SK-N-SH (cell line): Measurements from ENCODE around the gene CDKAL1. TPM values are rescaled to one million over a fixed set of nuclear protein-coding genes. Genes with fewer than 3 reads are reported as not detected.

ENCODE experiments used
- CTCF ChIA-PET: fragments of 300-600, 350-600 bp; formaldehyde crosslinking; extraction: SDS; loops from one replicate; lab custom pipeline; 2021; lab: Yijun Ruan, JAX
- POLR2A ChIA-PET: fragments of 350-600 bp; sonication (Branson Sonifier 250); formaldehyde crosslinking; extraction: SDS; loops from one replicate; lab custom pipeline; 2020; ENCODE audit warnings: antibody characterized with exemption, inconsistent platforms; lab: Yijun Ruan, JAX
- DNase-seq: peaks from one replicate; pipeline ENCODE4 v3.0.0; 2012
- H2AFZ ChIP-seq: fragments of 200-600 bp; sonication (generic); 2 replicates; pipeline ENCODE4 v1.8.1; 2016; ENCODE audit warnings: antibody characterized with exemption, mild to moderate bottlenecking, low read depth
- H3F3A ChIP-seq: fragments of 200-600 bp; sonication (generic); replicated peaks from 2 replicates; pipeline ENCODE3; 2016; ENCODE audit warnings: antibody characterized with exemption, mild to moderate bottlenecking; ENCODE audit not compliant: insufficient read depth
- H3K27ac ChIP-seq, 2 experiments: fragments of 200-500 bp in 1 of 2; fragments of 200-600 bp in 1 of 2; sonication (Bioruptor generic) in 1 of 2; sonication (generic), shearing (Covaris generic) in 1 of 2; 2 replicates each; pipeline versions ENCODE4 v1.5.1 to v1.6.1; 2014 to 2016; ENCODE audit warnings: low read depth in 2 of 2, inconsistent platforms in 1 of 2, low read length in 1 of 2, mild to moderate bottlenecking in 1 of 2, mixed read lengths in 1 of 2
- H3K27me3 ChIP-seq: fragments of 200-600 bp; sonication (generic), shearing (Covaris generic); 2 replicates; pipeline ENCODE4 v1.6.1; 2016; ENCODE audit warnings: mixed run types; ENCODE audit not compliant: insufficient read depth
- H3K36me3 ChIP-seq, 2 experiments: fragments of 200-500 bp in 1 of 2; fragments of 200-600 bp in 1 of 2; sonication (Bioruptor generic) in 1 of 2; sonication (generic) in 1 of 2; replicated peaks in 1 of 2; 2 replicates each; pipeline versions ENCODE3 to v1.5.1; 2014 to 2016; ENCODE audit warnings: low read length in 1 of 2, mild to moderate bottlenecking in 1 of 2; ENCODE audit not compliant: insufficient read depth in 2 of 2, control insufficient read depth in 1 of 2
- H3K4me1 ChIP-seq, 2 experiments: fragments of 200-500 bp in 1 of 2; fragments of 200-600 bp in 1 of 2; sonication (Bioruptor generic) in 1 of 2; sonication (generic), shearing (Covaris generic) in 1 of 2; 2 replicates each; pipeline versions ENCODE4 v1.5.1 to v1.6.1; 2014 to 2016; ENCODE audit warnings: low read depth in 1 of 2, low read length in 1 of 2, mixed run types in 1 of 2; ENCODE audit not compliant: insufficient read depth in 2 of 2, control insufficient read depth in 1 of 2
- H3K4me2 ChIP-seq: fragments of 200-600 bp; sonication (generic), shearing (Covaris generic); 2 replicates; pipeline ENCODE4 v1.6.1; 2017; ENCODE audit warnings: mixed run types
- H3K4me3 ChIP-seq, 2 experiments: fragments of 200-500 bp in 1 of 2; fragments of 200-600 bp in 1 of 2; sonication (Bioruptor generic) in 1 of 2; sonication (generic), shearing (Covaris generic) in 1 of 2; 2 replicates each; pipeline versions ENCODE4 v1.5.1 to v1.8.1; 2014 to 2016; ENCODE audit warnings: low read depth in 2 of 2, inconsistent platforms in 1 of 2, low read length in 1 of 2, mild to moderate bottlenecking in 1 of 2, mixed read lengths in 1 of 2, moderate library complexity in 1 of 2
- H3K79me2 ChIP-seq: fragments of 200-600 bp; sonication (generic); 2 replicates; pipeline ENCODE4 v1.8.1; 2017; ENCODE audit warnings: mild to moderate bottlenecking; ENCODE audit not compliant: insufficient read depth
- H3K9ac ChIP-seq: fragments of 200-600 bp; sonication (generic); 2 replicates; pipeline ENCODE4 v1.6.1; 2017; ENCODE audit warnings: mixed run types
- H3K9me2 ChIP-seq: fragments of 200-600 bp; sonication (generic); 2 replicates; pipeline ENCODE4 v1.6.1; 2017; ENCODE audit warnings: mixed run types
- H3K9me3 ChIP-seq: fragments of 200-600 bp; sonication (generic); 2 replicates; pipeline ENCODE4 v1.6.1; 2017; ENCODE audit warnings: mixed run types, mild to moderate bottlenecking, moderate library complexity
- H4K20me1 ChIP-seq: fragments of 200-600 bp; sonication (generic); 2 replicates; pipeline ENCODE4 v1.6.1; 2017; ENCODE audit warnings: mild to moderate bottlenecking, mixed run types; ENCODE audit not compliant: insufficient read depth
- CHD2 ChIP-seq: fragments of 150-350 bp; IDR thresholded peaks from 2 replicates; pipeline ENCODE4 v1.6.1; 2018; ENCODE audit warnings: low read length; ENCODE audit not compliant: partially characterized antibody
- FOSL2 ChIP-seq: IDR thresholded peaks from 2 replicates; pipeline ENCODE4 v1.4.0; 2012; ENCODE audit warnings: low read depth, mild to moderate bottlenecking, moderate library complexity, borderline replicate concordance
- FOXJ3 ChIP-seq: sonication (generic); formaldehyde crosslinking; IDR thresholded peaks from 2 replicates; pipeline ENCODE4 v1.5.1; 2020; ENCODE audit warnings: mild to moderate bottlenecking, missing genetic modification reagents
- JUND ChIP-seq: IDR thresholded peaks from 2 replicates; pipeline ENCODE4 v1.4.0; 2012
- MAX ChIP-seq: IDR thresholded peaks from 2 replicates; pipeline ENCODE4 v1.4.0; 2012; ENCODE audit warnings: low read depth
- NFIC ChIP-seq: IDR thresholded peaks from 2 replicates; pipeline ENCODE4 v1.4.0; 2012; ENCODE audit warnings: borderline replicate concordance
- POLR2AphosphoS5 ChIP-seq: IDR thresholded peaks from 2 replicates; pipeline ENCODE4 v1.6.1; 2012; ENCODE audit warnings: low read depth, low read length
- RAD21 ChIP-seq: IDR thresholded peaks from 2 replicates; pipeline ENCODE4 v1.6.1; 2012; ENCODE audit warnings: mild to moderate bottlenecking, low read length
- RXRA ChIP-seq: IDR thresholded peaks from 2 replicates; pipeline ENCODE4 v1.4.0; 2012; ENCODE audit warnings: low read depth, mild to moderate bottlenecking, borderline replicate concordance
- SIN3A ChIP-seq: IDR thresholded peaks from 2 replicates; pipeline ENCODE4 v1.6.1; 2012; ENCODE audit warnings: low read depth, mild to moderate bottlenecking, low read length, moderate library complexity, borderline replicate concordance
- SMC3 ChIP-seq: IDR thresholded peaks from 2 replicates; pipeline ENCODE4 v1.6.1; 2012; ENCODE audit warnings: low read depth, low read length, improper control_type of control experiment
- TAF1 ChIP-seq: IDR thresholded peaks from 2 replicates; pipeline ENCODE4 v1.6.1; 2012; ENCODE audit warnings: low read depth, mild to moderate bottlenecking, low read length, moderate library complexity, borderline replicate concordance
- USF1 ChIP-seq: IDR thresholded peaks from 2 replicates; pipeline ENCODE4 v1.4.0; 2012; ENCODE audit warnings: low read depth, borderline replicate concordance
- USF2 ChIP-seq: fragments of 150-350 bp; IDR thresholded peaks from 2 replicates; pipeline ENCODE4 v1.6.1; 2017; ENCODE audit warnings: antibody characterized with exemption, low read length, low read depth, borderline replicate concordance
- YY1 ChIP-seq: IDR thresholded peaks from 2 replicates; pipeline ENCODE4 v1.4.0; 2012; ENCODE audit warnings: low read depth, mild to moderate bottlenecking
- ZBTB33 ChIP-seq: IDR thresholded peaks from 2 replicates; pipeline ENCODE4 v1.4.0; 2012; ENCODE audit warnings: low read depth, borderline replicate concordance
- WGBS: methylation state at CpG from one replicate; pipeline ENCODE4 v1.1.6; 2017; ENCODE audit warnings: low lambda C conversion rate; 5-methylcytosine and 5-hydroxymethylcytosine counted together
- polyA plus RNA-seq, 3 experiments: library from polyadenylated mRNA; depleted of rRNA; stranded (reverse); fragments of >200 nt; gene quantifications; 2 replicates each; pipeline ENCODE4 v1.2.3, GENCODE V29; 2012

Gene CDKAL1
- polyA plus RNA-seq, 1 of the 3 experiments (the other 2 are of a cell fraction) = 2.6 TPM

- Histone ChIP-seq H3F3A (peaks cover 3% of the 10 kb centered on the region), H3K79me2 (no peaks in the 10 kb centered on the region)
- 93% methylated on average over 7 of the region's 7 CpGs for WGBS
Measured at GRCh38 chr6:20856681-20857288, 322.5 kb downstream of the CDKAL1 start.

GRCh38 chr6:20861481-20861880 is 327.2 kb downstream of the CDKAL1 start:
- H3K27ac ChIP-seq = no peak overlapping the region
- no peaks in the 10 kb centered on the region for H3K9me3 ChIP-seq
- POLR2A ChIA-PET = interaction anchor here (1.3 kb wide), 1 partner anchor 727 kb away, joined by 3 read pairs; no protein-coding TSS in a partner anchor
- no peaks in the 10 kb centered on the region for H4K20me1 ChIP-seq
- no peak overlapping the region for H3K4me3 ChIP-seq
- H3F3A ChIP-seq = peaks cover 3% of the 10 kb centered on the region
- CTCF ChIA-PET = interaction anchor here (1.4 kb wide), 1 partner anchor 9 kb away, joined by 5 read pairs; no protein-coding TSS in a partner anchor
- peaks cover 0 to 6% of the 10 kb centered on the region in 2 experiments; a peak in 2 of 4 replicates for H3K4me1 ChIP-seq
- no peaks in the 10 kb centered on the region for H3K79me2 ChIP-seq
- H3K27me3 ChIP-seq = no peaks in the 10 kb centered on the region
- H3K4me2 ChIP-seq = no peak overlapping the region
- H3K9me2 ChIP-seq = no peaks in the 10 kb centered on the region
- DNase-seq = peak; percentile 27
- 100% methylated on average over 1 of the region's 1 CpG for WGBS
- H3K9ac ChIP-seq = no peak overlapping the region
- H2AFZ ChIP-seq = no peak overlapping the region
- no peaks in the 10 kb centered on the region for H3K36me3 ChIP-seq
- TF ChIP-seq YY1 (no peak), POLR2AphosphoS5 (no peak), SMC3 (no peak), TAF1 (no peak)
- TF ChIP-seq, all 33 proteins: peak for 0

More at GRCh38 chr6:20856681-20857288, 322.5 kb downstream of the CDKAL1 start:
- H3K36me3 ChIP-seq = no peaks in the 10 kb centered on the region
- no peak overlapping the region for H2AFZ ChIP-seq
- H3K4me3 ChIP-seq = no peak overlapping the region
- peaks cover 0 to 6% of the 10 kb centered on the region in 2 experiments; a peak in 2 of 4 replicates for H3K4me1 ChIP-seq
- no peaks in the 10 kb centered on the region for H3K27me3 ChIP-seq
- H4K20me1 ChIP-seq = no peaks in the 10 kb centered on the region
- H3K9me2 ChIP-seq = no peaks in the 10 kb centered on the region
- no peak overlapping the region for H3K27ac ChIP-seq
- TF ChIP-seq RXRA (no peak), USF1 (no peak), CHD2 (no peak)
- TF ChIP-seq, all 33 proteins: peak for 0
- DNase-seq = no peak
- H3K4me2 ChIP-seq = no peak overlapping the region
- ChIA-PET POLR2A (no interaction called here), CTCF (interaction anchor here (0.9 kb wide), 1 partner anchor 17 kb away, joined by 3 read pairs; no protein-coding TSS in a partner anchor)
- no peak overlapping the region for H3K9ac ChIP-seq
- no peaks in the 10 kb centered on the region for H3K9me3 ChIP-seq

GRCh38 chr6:20866036-20866435 is 331.8 kb downstream of the CDKAL1 start:
- TF ChIP-seq SIN3A (no peak), JUND (no peak), NFIC (no peak), FOSL2 (no peak), USF2 (no peak), MAX (no peak), RAD21 (no peak), TAF1 (no peak), ZBTB33 (no peak), RXRA (no peak), YY1 (no peak), FOXJ3 (CRISPR knock-in tag) (no peak)
- Histone ChIP-seq H2AFZ (no peak overlapping the region), H3K79me2 (no peaks in the 10 kb centered on the region), H3K36me3 (no peaks in the 10 kb centered on the region), H3K27ac (no peak overlapping the region; a peak in 1 of 4 replicates), H3K9ac (no peak overlapping the region), H4K20me1 (no peaks in the 10 kb centered on the region), H3K9me2 (no peaks in the 10 kb centered on the region), H3K4me3 (no peak overlapping the region), H3K9me3 (no peaks in the 10 kb centered on the region), H3F3A (no peaks in the 10 kb centered on the region), H3K4me1 (peaks cover 0 to 21% of the 10 kb centered on the region in 2 experiments; a peak in 2 of 4 replicates), H3K4me2 (no peak overlapping the region), H3K27me3 (no peaks in the 10 kb centered on the region)
- ChIA-PET POLR2A (interaction anchor here (0.6 kb wide), 1 partner anchor 64 kb away, joined by 4 read pairs; no protein-coding TSS in a partner anchor), CTCF (interaction anchor here (0.6 to 1.2 kb wide), 3 partner anchors 204 to 1941 kb away, joined by 3 read pairs; no protein-coding TSS in a partner anchor)
- no peak for DNase-seq
- 90% methylated on average over 1 of the region's 1 CpG for WGBS
